RWPE1 (cell line): ENCODE results near the gene NOL7.

ENCODE experiments used
- CTCF ChIA-PET: fragments of 350-600 bp; sonication (Branson Sonifier 250); formaldehyde crosslinking; extraction: SDS; loops from one replicate; lab custom pipeline; 2021; lab: Yijun Ruan, JAX
- POLR2A ChIA-PET: fragments of 400-600 bp; formaldehyde crosslinking; extraction: SDS; loops from one replicate; lab custom pipeline; 2020; ENCODE audit warnings: antibody characterized with exemption; ENCODE audit not compliant: low non-redundant PET; lab: Yijun Ruan, JAX
- DNase-seq: peaks from one replicate; pipeline ENCODE4 v3.0.0; 2012; ENCODE audit warnings: low spot score
- H3K27ac ChIP-seq: fragments of 450-650 bp; 2 replicates; pipeline ENCODE4 v1.5.1; 2017
- CTCF ChIP-seq: fragments of 450-650 bp; conservative IDR thresholded peaks from 2 replicates; pipeline ENCODE4 v1.5.1; 2017; ENCODE audit warnings: low read depth, mild to moderate bottlenecking

Gene NOL7

GRCh38 chr6:13655700-13656099 is 40.6 kb downstream of the NOL7 start:
- ChIA-PET CTCF (no interaction called here), POLR2A (no interaction called here)
- H3K27ac ChIP-seq = no peak overlapping the region
- no peak for TF ChIP-seq CTCF
- no peak for DNase-seq

GRCh38 chr6:13660273-13660672 is 45.1 kb downstream of the NOL7 start:
- H3K27ac ChIP-seq = no peak overlapping the region
- CTCF ChIA-PET = no interaction called here
- TF ChIP-seq CTCF = no peak
- DNase-seq = no peak
- POLR2A ChIA-PET = no interaction called here

- TF ChIP-seq CTCF = no peak
- no peak overlapping the region for H3K27ac ChIP-seq
- ChIA-PET CTCF (no interaction called here), POLR2A (no interaction called here)
- no peak for DNase-seq
Measured at GRCh38 chr6:13660893-13661292, 45.8 kb downstream of the NOL7 start.

- no peak for TF ChIP-seq CTCF
- ChIA-PET CTCF (no interaction called here), POLR2A (no interaction called here)
- no peak overlapping the region for H3K27ac ChIP-seq
- DNase-seq = no peak
Measured at GRCh38 chr6:13661647-13662046, 46.5 kb downstream of the NOL7 start.

GRCh38 chr6:13662651-13663334 is 47.7 kb downstream of the NOL7 start:
- ChIA-PET CTCF (no interaction called here), POLR2A (no interaction called here)
- no peak for DNase-seq
- no peak overlapping the region for H3K27ac ChIP-seq
- TF ChIP-seq CTCF = no peak

GRCh38 chr6:13663986-13664385 is 48.9 kb downstream of the NOL7 start:
- H3K27ac ChIP-seq = no peak overlapping the region
- no peak for DNase-seq
- POLR2A ChIA-PET = no interaction called here
- CTCF ChIA-PET = no interaction called here
- no peak for TF ChIP-seq CTCF
